ENCODE results near the gene UNK.

The UNK gene

GRCh38 chr17:75825748-75826370 is 41.3 kb downstream of the UNK start:
- TF ChIP-seq REST (IDR thresholded peaks at IDR 0.05; ENCODE audit: low read depth) (no peak), EP300 (IDR thresholded peaks at IDR 0.05; ENCODE audit: borderline replicate concordance) (no peak), YY1 (IDR thresholded peaks at IDR 0.05; ENCODE audit: low read depth) (no peak), TAF1 (IDR thresholded peaks at IDR 0.05; ENCODE audit: low read depth) (no peak), CREB1 (IDR thresholded peaks at IDR 0.05; ENCODE audit: low read depth) (no peak), ZBTB7A (IDR thresholded peaks at IDR 0.05; ENCODE audit: low read depth) (no peak), RAD21 (IDR thresholded peaks at IDR 0.05; ENCODE audit: low read depth) (no peak), CEBPB (IDR thresholded peaks at IDR 0.05) (no peak), TCF12 (IDR thresholded peaks at IDR 0.05; ENCODE audit: low read depth) (no peak), FOXM1 (IDR thresholded peaks at IDR 0.05; ENCODE audit: borderline replicate concordance, low read depth) (no peak), TEAD4 (IDR thresholded peaks at IDR 0.05) (no peak), EGR1 (IDR thresholded peaks at IDR 0.05) (no peak), NFIC (IDR thresholded peaks at IDR 0.05) (no peak)
- TF ChIP-seq, protein P1, sequence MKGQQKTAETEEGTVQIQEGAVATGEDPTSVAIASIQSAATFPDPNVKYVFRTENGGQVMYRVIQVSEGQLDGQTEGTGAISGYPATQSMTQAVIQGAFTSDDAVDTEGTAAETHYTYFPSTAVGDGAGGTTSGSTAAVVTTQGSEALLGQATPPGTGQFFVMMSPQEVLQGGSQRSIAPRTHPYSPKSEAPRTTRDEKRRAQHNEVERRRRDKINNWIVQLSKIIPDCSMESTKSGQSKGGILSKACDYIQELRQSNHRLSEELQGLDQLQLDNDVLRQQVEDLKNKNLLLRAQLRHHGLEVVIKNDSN (IDR thresholded peaks at IDR 0.05), result no peak
- TF ChIP-seq, protein P2, sequence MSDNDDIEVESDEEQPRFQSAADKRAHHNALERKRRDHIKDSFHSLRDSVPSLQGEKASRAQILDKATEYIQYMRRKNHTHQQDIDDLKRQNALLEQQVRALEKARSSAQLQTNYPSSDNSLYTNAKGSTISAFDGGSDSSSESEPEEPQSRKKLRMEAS (IDR thresholded peaks at IDR 0.05), result no peak

- TF ChIP-seq TEAD4 (IDR thresholded peaks at IDR 0.05) (no peak), EGR1 (IDR thresholded peaks at IDR 0.05) (no peak), EP300 (IDR thresholded peaks at IDR 0.05; ENCODE audit: borderline replicate concordance) (no peak), REST (IDR thresholded peaks at IDR 0.05; ENCODE audit: low read depth) (no peak), ZBTB7A (IDR thresholded peaks at IDR 0.05; ENCODE audit: low read depth) (no peak), CEBPB (IDR thresholded peaks at IDR 0.05) (no peak), RAD21 (IDR thresholded peaks at IDR 0.05; ENCODE audit: low read depth) (no peak), CREB1 (IDR thresholded peaks at IDR 0.05; ENCODE audit: low read depth) (no peak), YY1 (IDR thresholded peaks at IDR 0.05; ENCODE audit: low read depth) (no peak), TAF1 (IDR thresholded peaks at IDR 0.05; ENCODE audit: low read depth) (no peak), FOXM1 (IDR thresholded peaks at IDR 0.05; ENCODE audit: borderline replicate concordance, low read depth) (no peak), NFIC (IDR thresholded peaks at IDR 0.05) (no peak), TCF12 (IDR thresholded peaks at IDR 0.05; ENCODE audit: low read depth) (no peak)
- TF ChIP-seq, protein P1 (IDR thresholded peaks at IDR 0.05), result no peak
- TF ChIP-seq, protein P2 (IDR thresholded peaks at IDR 0.05), result no peak
These were observed 42.1 kb downstream of the UNK start for GRCh38 chr17:75826561-75827307.

DNA sequence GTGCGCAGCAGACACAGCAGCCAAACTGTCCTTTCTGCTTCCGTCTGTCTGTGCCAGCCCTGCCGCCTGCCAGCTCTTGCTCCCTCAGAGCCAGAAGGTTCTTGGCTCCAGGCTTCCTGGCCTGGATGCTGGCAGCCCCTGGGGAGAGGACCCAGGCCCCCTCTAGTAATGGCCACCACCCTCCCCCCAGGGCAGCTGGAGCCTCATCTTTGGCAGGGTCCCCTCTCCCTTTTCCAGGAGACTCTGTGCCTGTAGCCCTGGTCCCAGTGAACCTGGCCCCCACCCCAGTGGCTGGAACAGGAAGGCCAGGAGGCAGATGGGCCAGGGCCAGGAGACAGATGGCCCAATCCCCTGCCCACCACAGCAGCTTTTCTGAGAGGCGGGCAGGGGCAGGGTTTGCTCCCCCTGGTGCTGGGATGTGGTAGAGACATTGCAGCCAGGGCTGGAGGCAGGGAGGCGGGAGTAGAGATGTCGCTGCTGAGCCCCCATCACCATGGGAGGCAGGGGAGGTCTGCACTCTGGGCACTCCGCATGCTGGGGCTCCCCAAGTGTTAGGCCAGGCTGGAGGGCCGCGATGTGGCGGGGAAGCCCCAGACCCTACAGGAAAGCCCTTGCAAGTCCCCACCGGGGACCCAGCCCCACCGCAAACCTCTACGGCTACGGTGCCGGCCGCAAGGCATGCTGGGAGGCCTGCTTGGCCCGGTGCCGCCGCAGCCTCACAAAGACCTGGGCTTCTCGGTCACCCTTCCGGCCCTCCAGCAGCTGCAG is 42.9 kb downstream of the UNK start:
- TF ChIP-seq TAF1 (IDR thresholded peaks at IDR 0.05; ENCODE audit: low read depth) (no peak), RAD21 (IDR thresholded peaks at IDR 0.05; ENCODE audit: low read depth) (peak; percentile 10; the same call in 1 of the 2 replicates)

- TF ChIP-seq NFIC (IDR thresholded peaks at IDR 0.05) (no peak), TCF12 (IDR thresholded peaks at IDR 0.05; ENCODE audit: low read depth) (no peak), YY1 (IDR thresholded peaks at IDR 0.05; ENCODE audit: low read depth) (no peak), EP300 (IDR thresholded peaks at IDR 0.05; ENCODE audit: borderline replicate concordance) (no peak), EGR1 (IDR thresholded peaks at IDR 0.05) (no peak), TAF1 (IDR thresholded peaks at IDR 0.05; ENCODE audit: low read depth) (no peak), ZBTB7A (IDR thresholded peaks at IDR 0.05; ENCODE audit: low read depth) (no peak), REST (IDR thresholded peaks at IDR 0.05; ENCODE audit: low read depth) (no peak), TEAD4 (IDR thresholded peaks at IDR 0.05) (no peak), RAD21 (IDR thresholded peaks at IDR 0.05; ENCODE audit: low read depth) (no peak), CREB1 (IDR thresholded peaks at IDR 0.05; ENCODE audit: low read depth) (no peak), FOXM1 (IDR thresholded peaks at IDR 0.05; ENCODE audit: borderline replicate concordance, low read depth) (no peak), CEBPB (IDR thresholded peaks at IDR 0.05) (no peak)
- TF ChIP-seq, protein P1 (IDR thresholded peaks at IDR 0.05), result no peak
- TF ChIP-seq, protein P2 (IDR thresholded peaks at IDR 0.05), result no peak
These were observed 43.4 kb downstream of the UNK start for GRCh38 chr17:75828076-75828400.
